DOHH2 (cell line): Measurements from ENCODE around the gene ROR1.

Source experiments
- H3F3A ChIP-seq: fragments of 200-600 bp; sonication (generic), shearing (Covaris generic); 2 replicates; pipeline ENCODE4 v1.6.0; 2016; ENCODE audit warnings: antibody characterized with exemption, mild to moderate bottlenecking; ENCODE audit not compliant: control insufficient read depth, insufficient read depth
- H3K27ac ChIP-seq: fragments of 200-600 bp; sonication (generic); 2 replicates; pipeline ENCODE4 v1.5.1; 2014; ENCODE audit warnings: low read depth, mild to moderate bottlenecking, low read length, moderate library complexity
- H3K27me3 ChIP-seq: fragments of 200-600 bp; sonication (generic); 2 replicates; pipeline ENCODE4 v1.6.1; 2014; ENCODE audit warnings: mild to moderate bottlenecking, low read length, mixed read lengths; ENCODE audit not compliant: control insufficient read depth
- H3K36me3 ChIP-seq: fragments of 200-600 bp; sonication (generic); 2 replicates; pipeline ENCODE4 v1.6.1; 2014; ENCODE audit warnings: mild to moderate bottlenecking, low read length, moderate library complexity, mixed read lengths; ENCODE audit not compliant: control insufficient read depth
- H3K4me1 ChIP-seq: fragments of 200-600 bp; sonication (generic); 2 replicates; pipeline ENCODE4 v1.6.1; 2014; ENCODE audit warnings: mild to moderate bottlenecking, low read length, mixed read lengths; ENCODE audit not compliant: control insufficient read depth
- H3K4me2 ChIP-seq: fragments of 200-600 bp; sonication (generic); 2 replicates; pipeline ENCODE4 v1.6.0; 2014; ENCODE audit warnings: mild to moderate bottlenecking, low read length, moderate library complexity
- H3K4me3 ChIP-seq: fragments of 200-600 bp; sonication (generic); 2 replicates; pipeline ENCODE4 v1.5.1; 2014; ENCODE audit warnings: mild to moderate bottlenecking, low read length, mixed read lengths
- H3K79me2 ChIP-seq: fragments of 200-600 bp; sonication (generic); 2 replicates; pipeline ENCODE4 v1.6.1; 2014; ENCODE audit warnings: mild to moderate bottlenecking, low read length, mixed read lengths; ENCODE audit not compliant: control insufficient read depth
- H3K9me2 ChIP-seq: fragments of 200-600 bp; sonication (generic); replicated peaks from 2 replicates; pipeline ENCODE4 v1.6.1; 2014; ENCODE audit warnings: mild to moderate bottlenecking, low read length, mixed read lengths; ENCODE audit not compliant: control insufficient read depth
- H3K9me3 ChIP-seq: fragments of 200-600 bp; sonication (generic); 2 replicates; pipeline ENCODE4 v1.6.1; 2014; ENCODE audit warnings: antibody characterized with exemption, low read length, mixed read lengths; ENCODE audit not compliant: control insufficient read depth, insufficient read depth
- H4K20me1 ChIP-seq: fragments of 200-600 bp; sonication (generic); 2 replicates; pipeline ENCODE4 v1.6.0; 2014; ENCODE audit warnings: low read depth, mild to moderate bottlenecking, antibody characterized with exemption, low read length, moderate library complexity; ENCODE audit not compliant: control insufficient read depth, insufficient read depth
- CTCF ChIP-seq: fragments of 200-600 bp; sonication (generic); IDR thresholded peaks from one replicate; pipeline ENCODE4 v1.5.1; 2014; ENCODE audit warnings: antibody characterized with exemption, mild to moderate bottlenecking, low read depth, low read length; ENCODE audit not compliant: poor library complexity, severe bottlenecking
- EZH2phosphoT487 ChIP-seq: fragments of 200-600 bp; sonication (generic); IDR thresholded peaks from 2 replicates; pipeline ENCODE4 v1.6.1; 2017; ENCODE audit warnings: borderline replicate concordance, mild to moderate bottlenecking, antibody characterized with exemption, low read length, moderate library complexity, mixed read lengths

Gene ROR1

GRCh38 chr1:64186898-64187280, 413.1 kb downstream of the ROR1 start:
- H3K79me2 ChIP-seq = no peaks in the 10 kb centered on the region
- H3K4me2 ChIP-seq = no peak overlapping the region
- H3K9me2 ChIP-seq = no peaks in the 10 kb centered on the region
- H3K4me1 ChIP-seq = no peaks in the 10 kb centered on the region; the same call in 1 of the 2 replicates
- no peaks in the 10 kb centered on the region for H3K9me3 ChIP-seq
- no peak overlapping the region for H3K4me3 ChIP-seq
- TF ChIP-seq EZH2phosphoT487 = no peak
- TF ChIP-seq CTCF = no peak
- no peaks in the 10 kb centered on the region for H4K20me1 ChIP-seq
- no peak overlapping the region for H3K27ac ChIP-seq
- H3F3A ChIP-seq = no peaks in the 10 kb centered on the region
- H3K27me3 ChIP-seq = peaks cover 4% of the 10 kb centered on the region; the same call in 1 of the 2 replicates
- H3K36me3 ChIP-seq = no peaks in the 10 kb centered on the region

GRCh38 chr1:64187646-64188045, 413.8 kb downstream of the ROR1 start:
- Histone ChIP-seq H3K27me3 (no peaks in the 10 kb centered on the region), H3F3A (no peaks in the 10 kb centered on the region), H3K9me3 (no peaks in the 10 kb centered on the region), H3K4me2 (no peak overlapping the region), H3K27ac (no peak overlapping the region), H3K4me3 (no peak overlapping the region), H4K20me1 (no peaks in the 10 kb centered on the region), H3K4me1 (no peaks in the 10 kb centered on the region; the same call in 1 of the 2 replicates), H3K36me3 (no peaks in the 10 kb centered on the region), H3K79me2 (no peaks in the 10 kb centered on the region), H3K9me2 (no peaks in the 10 kb centered on the region)
- TF ChIP-seq CTCF = no peak
- no peak for TF ChIP-seq EZH2phosphoT487

- H3K9me2 ChIP-seq = no peaks in the 10 kb centered on the region
- no peak overlapping the region for H3K27ac ChIP-seq
- no peaks in the 10 kb centered on the region for H3K4me1 ChIP-seq
- no peaks in the 10 kb centered on the region for H3K79me2 ChIP-seq
- no peaks in the 10 kb centered on the region for H3F3A ChIP-seq
- TF ChIP-seq CTCF (no peak), EZH2phosphoT487 (no peak)
- no peaks in the 10 kb centered on the region for H3K36me3 ChIP-seq
- H4K20me1 ChIP-seq = no peaks in the 10 kb centered on the region
- H3K4me3 ChIP-seq = no peak overlapping the region
- H3K4me2 ChIP-seq = no peak overlapping the region
- H3K27me3 ChIP-seq = peaks cover 2% of the 10 kb centered on the region; the same call in 1 of the 2 replicates
- no peaks in the 10 kb centered on the region for H3K9me3 ChIP-seq
Observed at GRCh38 chr1:64192290-64192689, 418.5 kb downstream of the ROR1 start.
